Mesothelial cell of epicardium (in vitro differentiated cells): ENCODE measurements around the gene SOX5. TPM values are rescaled to one million over a fixed set of nuclear protein-coding genes. Genes with fewer than 3 reads are reported as not detected.

ENCODE experiments used
- DNase-seq, 2 experiments: peaks; one replicate each; pipeline ENCODE4 v3.0.0; 2021; ENCODE audit warnings: low spot score in 2 of 2; ENCODE audit not compliant: unreplicated experiment in 2 of 2
- H3K27ac Mint-ChIP-seq: 2 replicates; pipeline ENCODE4 v1.8.0; 2021; ENCODE audit warnings: mixed read lengths
- H3K27me3 Mint-ChIP-seq: 2 replicates; pipeline ENCODE4 v1.8.0; 2021; ENCODE audit warnings: low read depth, mixed read lengths
- H3K36me3 Mint-ChIP-seq: 2 replicates; pipeline ENCODE4 v1.8.0; 2021; ENCODE audit warnings: mixed read lengths
- H3K4me1 Mint-ChIP-seq: 2 replicates; pipeline ENCODE4 v1.8.0; 2021; ENCODE audit warnings: mixed read lengths
- H3K4me3 Mint-ChIP-seq: 2 replicates; pipeline ENCODE4 v1.8.0; 2021; ENCODE audit warnings: mild to moderate bottlenecking, moderate library complexity, mixed read lengths
- H3K9me3 Mint-ChIP-seq: 2 replicates; pipeline ENCODE4 v1.8.0; 2021; ENCODE audit warnings: mixed read lengths
- CTCF ChIP-seq: fragments of 200-600 bp; sonication (generic); IDR thresholded peaks from one replicate; pipeline ENCODE4 v1.5.0; 2021; ENCODE audit warnings: antibody characterized with exemption; ENCODE audit not compliant: unreplicated experiment
- total RNA-seq: library from RNA; stranded (reverse); gene quantifications from 3 replicates; pipeline ENCODE4 v1.2.1, GENCODE V29; 2021

SOX5 gene
- total RNA-seq, 1 donor from 2014 or later: 18.4 TPM

DNA sequence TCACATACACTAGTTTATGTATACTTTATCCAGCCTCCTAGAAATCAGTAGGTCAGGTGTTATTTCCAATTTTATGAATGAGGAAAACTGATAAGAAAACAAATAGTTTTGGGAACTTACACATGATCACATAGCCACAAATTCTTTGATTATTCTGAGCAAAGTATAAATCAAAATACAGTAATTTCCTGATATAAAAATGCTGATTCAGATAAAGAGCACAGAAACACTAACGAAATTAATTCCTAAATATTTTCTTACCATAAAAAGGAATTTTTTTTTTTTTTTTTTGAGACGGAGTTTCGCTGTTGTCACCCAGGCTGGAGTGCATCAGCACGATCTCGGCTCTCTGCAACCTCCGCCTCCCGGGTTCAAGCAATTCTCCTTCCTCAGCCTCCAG, 275.4 kb downstream of the SOX5 start:
- Mint-ChIP-seq H3K36me3 (no peaks in the 10 kb centered on the region), H3K4me3 (no peak overlapping the region), H3K9me3 (no peaks in the 10 kb centered on the region), H3K27ac (no peak overlapping the region), H3K4me1 (no peaks in the 10 kb centered on the region), H3K27me3 (no peaks in the 10 kb centered on the region)
- no peak for TF ChIP-seq CTCF
- DNase-seq: no peak

DNA sequence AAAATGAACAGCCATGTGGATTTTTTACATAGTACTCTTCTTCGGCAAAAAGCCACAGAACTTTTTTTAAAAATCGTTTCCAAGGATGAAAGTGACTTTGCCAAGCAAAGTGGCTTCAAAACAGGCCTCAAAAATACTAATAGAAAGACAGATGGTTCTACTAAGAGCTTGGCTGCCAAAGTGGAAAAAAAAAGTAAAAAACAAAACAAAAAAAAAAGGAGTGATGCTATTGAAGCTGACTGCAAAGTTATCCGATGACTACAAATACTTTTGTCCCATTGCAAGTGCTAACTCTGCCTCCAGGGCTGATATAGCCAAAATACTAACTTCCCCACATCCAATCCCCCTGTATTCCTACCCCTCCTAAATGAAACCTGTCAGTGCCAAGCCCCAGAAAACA, 277.6 kb downstream of the SOX5 start:
- Mint-ChIP-seq H3K36me3 (no peaks in the 10 kb centered on the region), H3K4me1 (no peaks in the 10 kb centered on the region), H3K9me3 (no peaks in the 10 kb centered on the region), H3K27me3 (no peaks in the 10 kb centered on the region), H3K4me3 (no peak overlapping the region), H3K27ac (no peak overlapping the region)
- TF ChIP-seq CTCF: no peak
- DNase-seq: no peak

DNA sequence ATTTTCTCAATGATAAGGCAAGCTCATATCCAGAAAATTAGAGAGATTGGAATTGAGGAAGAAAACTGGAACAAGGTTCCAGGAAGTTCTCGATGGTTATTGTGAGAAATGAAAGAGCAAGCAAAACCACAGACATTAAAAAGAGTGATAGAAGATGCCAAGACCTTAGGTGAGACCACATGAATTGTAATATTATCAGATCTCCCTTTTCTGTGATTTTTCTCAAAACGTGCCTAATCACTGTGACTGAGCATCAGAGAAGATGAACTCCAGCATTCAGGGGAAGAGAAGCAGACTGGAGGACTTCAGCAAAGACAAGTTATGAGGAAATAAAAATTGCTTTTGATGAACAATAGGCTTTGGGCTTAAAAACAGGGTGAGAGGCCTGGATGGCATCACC, 278.8 kb downstream of the SOX5 start:
- no peak overlapping the region for H3K4me3 Mint-ChIP-seq
- no peaks in the 10 kb centered on the region for H3K4me1 Mint-ChIP-seq
- no peak for DNase-seq
- no peaks in the 10 kb centered on the region for H3K36me3 Mint-ChIP-seq
- TF ChIP-seq CTCF: no peak
- H3K27ac Mint-ChIP-seq: no peak overlapping the region
- no peaks in the 10 kb centered on the region for H3K27me3 Mint-ChIP-seq
- H3K9me3 Mint-ChIP-seq: no peaks in the 10 kb centered on the region

GRCh38 chr12:23669691-23670090, 279.8 kb downstream of the SOX5 start:
- TF ChIP-seq CTCF: no peak
- Mint-ChIP-seq H3K9me3 (no peaks in the 10 kb centered on the region), H3K36me3 (no peaks in the 10 kb centered on the region), H3K27me3 (no peaks in the 10 kb centered on the region), H3K4me3 (no peak overlapping the region), H3K27ac (no peak overlapping the region), H3K4me1 (no peaks in the 10 kb centered on the region)
- DNase-seq: no peak

DNA sequence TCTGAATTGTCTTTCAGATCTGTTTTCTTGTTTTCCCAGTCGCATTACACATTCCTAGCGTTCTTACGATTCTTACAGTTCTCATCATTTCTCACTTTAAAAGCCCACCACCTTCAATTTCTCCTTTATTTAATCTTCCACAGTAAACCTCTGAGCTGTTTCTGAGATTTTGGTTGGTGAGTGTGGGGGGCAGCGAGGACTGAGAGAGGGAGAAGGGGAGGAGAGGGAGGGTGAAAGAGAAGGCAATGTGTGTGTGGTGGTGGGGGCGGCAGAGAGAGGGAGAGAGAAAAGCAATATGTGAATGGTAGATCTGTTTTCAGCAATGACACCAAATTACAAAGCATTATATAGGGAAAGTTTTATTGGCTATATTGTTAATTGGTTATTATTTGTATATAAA, 282.6 kb downstream of the SOX5 start:
- no peak for TF ChIP-seq CTCF
- H3K9me3 Mint-ChIP-seq: no peaks in the 10 kb centered on the region
- DNase-seq: no peak
- H3K27ac Mint-ChIP-seq: no peak overlapping the region
- no peak overlapping the region for H3K4me3 Mint-ChIP-seq
- H3K36me3 Mint-ChIP-seq: no peaks in the 10 kb centered on the region
- no peaks in the 10 kb centered on the region for H3K4me1 Mint-ChIP-seq
- H3K27me3 Mint-ChIP-seq: no peaks in the 10 kb centered on the region

DNA sequence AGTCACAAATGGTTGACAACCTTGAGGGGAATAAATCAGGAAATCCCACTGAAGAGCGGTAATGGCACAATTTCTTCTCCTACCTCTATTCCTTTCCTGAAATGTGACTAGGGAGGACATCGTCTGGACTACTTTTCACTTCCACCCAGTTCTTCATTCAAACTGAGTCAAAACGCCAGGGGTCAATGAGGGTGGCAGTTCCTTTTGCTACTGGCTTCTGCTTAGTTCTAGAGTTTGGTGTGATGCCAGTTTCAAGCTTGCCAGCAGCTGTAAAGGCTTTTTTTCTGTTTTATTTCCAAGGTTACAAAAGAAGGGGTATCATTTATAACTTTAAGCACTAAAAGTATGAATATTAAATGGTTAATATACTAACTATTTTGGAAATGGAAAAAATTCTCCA, 286.5 kb downstream of the SOX5 start:
- Mint-ChIP-seq H3K27me3 (no peaks in the 10 kb centered on the region), H3K36me3 (no peaks in the 10 kb centered on the region), H3K27ac (no peak overlapping the region), H3K4me3 (no peak overlapping the region), H3K9me3 (no peaks in the 10 kb centered on the region), H3K4me1 (no peaks in the 10 kb centered on the region)
- DNase-seq: no peak
- no peak for TF ChIP-seq CTCF
